Measurements from ENCODE around the gene CXCR6. TPM values are rescaled to one million over a fixed set of nuclear protein-coding genes. Genes with fewer than 3 reads are reported as not detected.

The CXCR6 gene
- polyA plus RNA-seq, 1 experiment: not detected

DNA sequence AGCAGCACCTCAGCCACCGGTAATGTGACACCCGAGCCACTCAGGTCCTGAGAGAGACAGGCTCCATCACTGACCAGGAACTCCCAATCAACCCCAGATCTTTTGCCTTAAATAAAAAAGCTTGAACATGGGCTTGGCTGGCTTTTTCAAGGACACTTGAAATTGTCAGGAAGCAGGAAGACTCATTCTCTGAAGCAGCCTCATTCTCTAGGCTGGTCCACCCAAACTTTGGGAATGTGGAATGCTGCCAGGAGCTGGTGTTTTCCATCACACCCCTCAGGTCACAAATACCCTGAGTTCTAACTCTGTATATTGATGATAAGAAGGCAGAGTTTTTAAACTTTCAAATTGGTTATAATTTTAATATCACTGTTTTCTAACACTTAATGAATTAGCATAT is 17.0 kb downstream of the CXCR6 start:
- DNase-seq (ENCODE audit: low read depth): no peak
- H3K27me3 ChIP-seq (ENCODE audit: control insufficient read depth, insufficient read depth, low read length): no peaks in the 10 kb centered on the region
- CTCF ChIA-PET: interaction anchor here (1.1 to 1.6 kb wide), 2 partner anchors 9 to 13 kb away, joined by 4 to 5 read pairs; no protein-coding TSS in a partner anchor
- TF ChIP-seq, protein P1, sequence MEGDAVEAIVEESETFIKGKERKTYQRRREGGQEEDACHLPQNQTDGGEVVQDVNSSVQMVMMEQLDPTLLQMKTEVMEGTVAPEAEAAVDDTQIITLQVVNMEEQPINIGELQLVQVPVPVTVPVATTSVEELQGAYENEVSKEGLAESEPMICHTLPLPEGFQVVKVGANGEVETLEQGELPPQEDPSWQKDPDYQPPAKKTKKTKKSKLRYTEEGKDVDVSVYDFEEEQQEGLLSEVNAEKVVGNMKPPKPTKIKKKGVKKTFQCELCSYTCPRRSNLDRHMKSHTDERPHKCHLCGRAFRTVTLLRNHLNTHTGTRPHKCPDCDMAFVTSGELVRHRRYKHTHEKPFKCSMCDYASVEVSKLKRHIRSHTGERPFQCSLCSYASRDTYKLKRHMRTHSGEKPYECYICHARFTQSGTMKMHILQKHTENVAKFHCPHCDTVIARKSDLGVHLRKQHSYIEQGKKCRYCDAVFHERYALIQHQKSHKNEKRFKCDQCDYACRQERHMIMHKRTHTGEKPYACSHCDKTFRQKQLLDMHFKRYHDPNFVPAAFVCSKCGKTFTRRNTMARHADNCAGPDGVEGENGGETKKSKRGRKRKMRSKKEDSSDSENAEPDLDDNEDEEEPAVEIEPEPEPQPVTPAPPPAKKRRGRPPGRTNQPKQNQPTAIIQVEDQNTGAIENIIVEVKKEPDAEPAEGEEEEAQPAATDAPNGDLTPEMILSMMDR (IDR thresholded peaks at IDR 0.05; ENCODE audit: insufficient read depth, low read depth, low read length): no peak
- peaks cover 40% of the 10 kb centered on the region for H3K36me3 ChIP-seq (ENCODE audit: control insufficient read depth, insufficient read depth, low read length)
- POLR2A ChIA-PET: no interaction called here
- H3K4me3 ChIP-seq (ENCODE audit: low read depth, low read length): no peak overlapping the region

DNA sequence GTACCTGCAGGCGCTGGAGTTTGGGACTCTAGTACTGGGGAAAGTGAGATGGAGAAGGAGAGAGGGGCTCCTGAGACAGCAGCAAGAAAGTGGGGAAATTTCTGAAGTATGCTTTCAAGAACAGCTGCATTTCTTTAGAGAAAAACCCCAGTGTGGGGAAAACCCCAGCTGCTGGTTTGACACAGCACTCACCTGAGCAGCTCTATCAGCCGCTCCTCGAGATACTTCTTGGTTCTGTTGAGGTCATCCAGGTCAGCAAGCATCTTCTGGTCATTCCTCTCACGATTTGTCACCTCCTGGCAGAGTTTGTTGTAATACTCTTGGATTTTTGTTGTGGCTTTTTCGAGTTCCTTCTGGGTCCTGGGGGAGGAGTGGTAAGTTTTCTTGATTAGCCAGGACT is 18.8 kb downstream of the CXCR6 start:
- peaks cover 49% of the 10 kb centered on the region for H3K36me3 ChIP-seq (ENCODE audit: control insufficient read depth, insufficient read depth, low read length)
- DNase-seq (ENCODE audit: low read depth): no peak
- H3K27me3 ChIP-seq (ENCODE audit: control insufficient read depth, insufficient read depth, low read length): no peaks in the 10 kb centered on the region
- CTCF ChIA-PET: interaction anchor here (1.0 to 1.8 kb wide), 3 partner anchors 11 to 115 kb away, joined by 4 to 8 read pairs (median 6); no protein-coding TSS in a partner anchor
- TF ChIP-seq, protein P1 (IDR thresholded peaks at IDR 0.05; ENCODE audit: insufficient read depth, low read depth, low read length): no peak
- POLR2A ChIA-PET: no interaction called here
- no peak overlapping the region for H3K4me3 ChIP-seq (ENCODE audit: low read depth, low read length)

GRCh38 chr3:45964139-45964538 is 20.9 kb downstream of the CXCR6 start:
- POLR2A ChIA-PET: no interaction called here
- no peak for DNase-seq (ENCODE audit: low read depth)
- Histone ChIP-seq H3K4me3 (ENCODE audit: low read depth, low read length) (no peak overlapping the region), H3K27me3 (ENCODE audit: control insufficient read depth, insufficient read depth, low read length) (no peaks in the 10 kb centered on the region), H3K36me3 (ENCODE audit: control insufficient read depth, insufficient read depth, low read length) (peaks cover 49% of the 10 kb centered on the region)
- TF ChIP-seq, protein P1 (IDR thresholded peaks at IDR 0.05; ENCODE audit: insufficient read depth, low read depth, low read length): no peak
- CTCF ChIA-PET: interaction anchor here (1.0 to 1.7 kb wide), 2 partner anchors 12 to 28 kb away, joined by 3 to 6 read pairs; no protein-coding TSS in a partner anchor

DNA sequence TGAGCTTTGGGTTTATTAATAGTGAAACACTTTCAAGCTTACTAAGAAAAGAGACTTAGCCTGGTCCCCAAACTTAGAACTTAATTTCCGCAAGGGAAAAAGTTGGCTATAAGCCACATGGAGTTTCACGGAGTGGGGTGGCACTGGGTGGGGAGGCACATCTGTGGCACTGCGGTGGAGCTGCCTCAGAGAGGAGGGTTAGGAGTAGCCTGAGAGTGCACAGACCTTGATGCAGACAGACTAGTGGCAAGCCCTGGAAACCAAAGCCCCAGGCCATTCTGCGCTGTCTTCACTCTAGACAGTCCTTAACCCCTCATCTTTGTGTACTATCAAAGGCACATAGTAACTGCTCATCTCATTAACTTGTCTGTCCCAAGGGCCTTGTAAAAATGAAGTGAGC is 22.0 kb downstream of the CXCR6 start:
- TF ChIP-seq, protein P1 (IDR thresholded peaks at IDR 0.05; ENCODE audit: insufficient read depth, low read depth, low read length): no peak
- ChIA-PET CTCF (interaction anchor here (1.0 kb wide), 2 partner anchors 29 kb away, joined by 3 read pairs; no protein-coding TSS in a partner anchor), POLR2A (no interaction called here)
- Histone ChIP-seq H3K27me3 (ENCODE audit: control insufficient read depth, insufficient read depth, low read length) (no peaks in the 10 kb centered on the region), H3K4me3 (ENCODE audit: low read depth, low read length) (no peak overlapping the region), H3K36me3 (ENCODE audit: control insufficient read depth, insufficient read depth, low read length) (peaks cover 49% of the 10 kb centered on the region)
- DNase-seq (ENCODE audit: low read depth): no peak

DNA sequence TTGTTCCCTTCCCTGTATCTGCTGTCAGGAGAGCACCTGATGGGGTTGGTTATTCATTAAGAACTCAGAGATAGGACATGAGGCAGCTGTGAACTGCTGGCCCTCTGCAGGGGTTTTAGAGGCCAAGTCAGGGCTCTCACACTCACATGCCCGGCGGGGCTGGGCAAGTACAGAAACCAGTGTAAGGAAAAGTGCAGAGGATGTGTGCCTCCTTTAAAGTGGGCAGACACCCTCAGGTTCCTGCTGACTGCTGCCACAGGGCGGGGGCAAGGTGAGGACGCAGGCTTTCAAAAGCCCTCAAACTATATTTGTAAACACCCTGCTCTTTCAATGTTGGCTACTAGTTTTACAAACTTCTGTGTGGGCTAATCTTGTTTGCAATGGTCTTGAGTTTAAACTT is 22.4 kb downstream of the CXCR6 start:
- Histone ChIP-seq H3K36me3 (ENCODE audit: control insufficient read depth, insufficient read depth, low read length) (peaks cover 48% of the 10 kb centered on the region), H3K27me3 (ENCODE audit: control insufficient read depth, insufficient read depth, low read length) (no peaks in the 10 kb centered on the region), H3K4me3 (ENCODE audit: low read depth, low read length) (no peak overlapping the region)
- TF ChIP-seq, protein P1 (IDR thresholded peaks at IDR 0.05; ENCODE audit: insufficient read depth, low read depth, low read length): no peak
- DNase-seq (ENCODE audit: low read depth): no peak
- ChIA-PET CTCF (interaction anchor here (1.0 kb wide), 1 partner anchor 29 kb away, joined by 3 read pairs; no protein-coding TSS in a partner anchor), POLR2A (no interaction called here)
